HCT116 (cell line): Measurements from ENCODE around the gene IRS1.

Source experiments
- CTCF ChIP-seq, 3 experiments: fragments of 200-600 bp in 1 of 3; sonication (generic) in 1 of 3; IDR thresholded peaks in 2 of 3; conservative IDR thresholded peaks in 1 of 3; 2 replicates each; pipeline ENCODE4 v1.5.1; 2012 to 2017; ENCODE audit warnings: low read depth in 2 of 3, low read length in 2 of 3, antibody characterized with exemption in 1 of 3, borderline replicate concordance in 1 of 3, control low read depth in 1 of 3, mild to moderate bottlenecking in 1 of 3, mixed read lengths in 1 of 3, mixed run types in 1 of 3, moderate library complexity in 1 of 3; ENCODE audit not compliant: insufficient read depth in 1 of 3
- EZH2 ChIP-seq: fragments of 200-600 bp; sonication (generic); IDR thresholded peaks from 2 replicates; pipeline ENCODE4 v1.6.1; 2017; ENCODE audit warnings: antibody characterized with exemption, mixed run types
- EZH2phosphoT487 ChIP-seq: fragments of 200-600 bp; IDR thresholded peaks from 2 replicates; pipeline ENCODE4 v1.6.1; 2018; ENCODE audit warnings: antibody characterized with exemption, borderline replicate concordance
- POLR2A ChIP-seq: IDR thresholded peaks from 2 replicates; pipeline ENCODE4 v1.7.0; 2011; ENCODE audit warnings: borderline replicate concordance; ENCODE audit not compliant: insufficient read depth, insufficient read length; ENCODE audit errors: extremely low read depth

- TF ChIP-seq EZH2phosphoT487 (no peak), CTCF (IDR thresholded peaks at IDR 0.05 in 2 of 3, conservative IDR thresholded peaks at IDR 0.05 in 1 of 3; ENCODE audit: borderline replicate concordance in 1 of 3, insufficient read depth in 1 of 3, low read depth in 2 of 3, low read length in 2 of 3) (no peak), EZH2 (no peak), POLR2A (no peak)
Observed at GRCh38 chr2:226712941-226713340, 86.7 kb downstream of the IRS1 start.
